H1 (cell line): Measurements from ENCODE around the gene ZNF318. TPM values are rescaled to one million over a fixed set of nuclear protein-coding genes. Genes with fewer than 3 reads are reported as not detected.

Source experiments
- JUN ChIP-seq: IDR thresholded peaks from 2 replicates; pipeline ENCODE4 v1.6.1; 2011; ENCODE audit warnings: low read depth, mild to moderate bottlenecking, improper control_type of control experiment, low read length
- POLR2AphosphoS5 ChIP-seq: IDR thresholded peaks from 2 replicates; pipeline ENCODE4 v1.6.1; 2011; ENCODE audit warnings: low read depth, low read length
- SIN3A ChIP-seq, 2 experiments: IDR thresholded peaks in 1 of 2; conservative IDR thresholded peaks in 1 of 2; 2 replicates each; pipeline ENCODE4 v1.6.1; 2011 to 2012; ENCODE audit warnings: low read length in 2 of 2, improper control_type of control experiment in 1 of 2, low read depth in 1 of 2, mild to moderate bottlenecking in 1 of 2
- polyA plus RNA-seq, 7 experiments: library from polyadenylated mRNA; depleted of rRNA in 3 of 7; stranded (reverse) in 5 of 7; unstranded in 2 of 7; fragments of >200 nt in 5 of 7; fragments of 200-250 nt in 2 of 7; gene quantifications; 1 replicate in 5 of 7; 2 replicates in 1 of 7; 4 replicates in 1 of 7; pipeline versions ENCODE4 v1.2.1 to v1.2.3, GENCODE V29; 2011 to 2013; ENCODE audit warnings: missing spikeins in 2 of 7, mixed read lengths in 2 of 7
- total RNA-seq: library from RNA; stranded (reverse); fragmentation: NEBNext Ultra II Directional; extraction: Animal tissue kit (Norgen Biotek cat#: 25700); gene quantifications from 2 replicates; pipeline ENCODE4 v1.2.1, GENCODE V29; 2021

Gene ZNF318
- total and polyA plus RNA-seq, 2 of the 8 experiments (the other 6 are each of a cell fraction or from before 2014, with no cell fraction given): 10.2 to 22.1 TPM

- TF ChIP-seq JUN (no peak), POLR2AphosphoS5 (no peak), SIN3A (conservative IDR thresholded peaks at IDR 0.05 in 1 of 2, IDR thresholded peaks at IDR 0.05 in 1 of 2; ENCODE audit: low read depth in 1 of 2, low read length in 2 of 2) (no peak)
Observed at GRCh38 chr6:43331891-43332290, 37.6 kb downstream of the ZNF318 start (continued).
